Panc1 (cell line): ENCODE results near the gene CCNQ. TPM values are rescaled to one million over a fixed set of nuclear protein-coding genes. Genes with fewer than 3 reads are reported as not detected.

Experiments
- ATAC-seq: fragments of 200-7000 bp; cut with Tn5 transposase; 2 replicates; pipeline ENCODE4 v1.9.1; 2020; ENCODE audit warnings: mild to moderate bottlenecking, moderate library complexity
- BruUV-seq: library from RNA; stranded (reverse); fragments of 400-500 nt; replicated peaks from 2 replicates; lab custom pipeline; 2021; lab: Mats Ljungman, UMichigan
- CTCF ChIA-PET: fragments of 300-600 bp; sonication (Branson Sonifier 250); formaldehyde crosslinking; loops from one replicate; lab custom pipeline; 2022; ENCODE audit warnings: antibody characterized with exemption; lab: Charles Lee
- POLR2A ChIA-PET: fragments of 300-600 bp; sonication (Branson Sonifier 250); formaldehyde crosslinking; loops from one replicate; lab custom pipeline; 2022; ENCODE audit warnings: antibody characterized with exemption; lab: Charles Lee
- DNase-seq: peaks from one replicate; pipeline ENCODE4 v3.0.0-alpha.2; 2010; ENCODE audit warnings: low read depth, low spot score
- H3K27ac ChIP-seq: 2 replicates; pipeline ENCODE4 v1.5.1; 2011; ENCODE audit warnings: mild to moderate bottlenecking, low read length, inconsistent platforms
- H3K27me3 ChIP-seq: fragments of 200-500 bp; sonication (Bioruptor generic); 2 replicates; pipeline ENCODE4 v1.6.0; 2014; ENCODE audit warnings: low read length, inconsistent platforms; ENCODE audit not compliant: control insufficient read depth, insufficient read depth
- H3K36me3 ChIP-seq: fragments of 200-500 bp; sonication (Bioruptor generic); 2 replicates; pipeline ENCODE4 v1.5.1; 2014; ENCODE audit warnings: inconsistent platforms, mild to moderate bottlenecking, low read length, moderate library complexity; ENCODE audit not compliant: control insufficient read depth, insufficient read depth
- H3K4me1 ChIP-seq: 2 replicates; pipeline ENCODE4 v1.5.1; 2011; ENCODE audit warnings: inconsistent platforms, mild to moderate bottlenecking, low read length, moderate library complexity; ENCODE audit not compliant: control insufficient read depth, insufficient read depth
- H3K4me3 ChIP-seq, 2 experiments: 2 replicates each; pipeline ENCODE4 v1.5.1; 2011 to 2012; ENCODE audit warnings: low read depth in 2 of 2, low read length in 2 of 2, mild to moderate bottlenecking in 2 of 2, inconsistent platforms in 1 of 2, moderate library complexity in 1 of 2
- H3K9me3 ChIP-seq: fragments of 200-500 bp; sonication (Bioruptor generic); 2 replicates; pipeline ENCODE4 v1.5.1; 2014; ENCODE audit warnings: low read depth, mild to moderate bottlenecking, inconsistent platforms, low read length, moderate library complexity; ENCODE audit not compliant: control insufficient read depth, insufficient read depth
- CTCF ChIP-seq: fragments of 450-650 bp; IDR thresholded peaks from 2 replicates; pipeline ENCODE4 v1.5.1; 2017; ENCODE audit warnings: mild to moderate bottlenecking
- POLR2AphosphoS5 ChIP-seq: IDR thresholded peaks from 2 replicates; pipeline ENCODE4 v1.6.1; 2012; ENCODE audit warnings: mild to moderate bottlenecking, low read depth, low read length, moderate library complexity
- REST ChIP-seq, 2 experiments: IDR thresholded peaks; 2 replicates each; pipeline ENCODE4 v1.6.1; 2011 to 2012; ENCODE audit warnings: low read depth in 2 of 2, control low read depth in 1 of 2, low read length in 1 of 2, mild to moderate bottlenecking in 1 of 2, moderate library complexity in 1 of 2; ENCODE audit not compliant: insufficient read depth in 1 of 2
- SIN3A ChIP-seq: IDR thresholded peaks from 2 replicates; pipeline ENCODE4 v1.6.1; 2012; ENCODE audit warnings: low read depth, mild to moderate bottlenecking, low read length, moderate library complexity, borderline replicate concordance; ENCODE audit not compliant: insufficient read depth
- TCF7L2 ChIP-seq: IDR thresholded peaks from 2 replicates; pipeline ENCODE4 v1.6.1; 2011; ENCODE audit warnings: mild to moderate bottlenecking, low read depth, low read length, inconsistent platforms
- in situ Hi-C: cut with HindIII; loops from 2 replicates; pipeline ENCODE4 v1.10.0; 2016; ENCODE audit warnings: low sequenced_read_pairs, low pct_unique_long_range_greater_than_20kb
- intact Hi-C: fragments of 100-400 bp; cut with micrococcal nuclease; formaldehyde crosslinking; loops from one replicate; pipeline ENCODE4 v1.10.0; 2022; ENCODE audit not compliant: unreplicated experiment
- total RNA-seq: library from RNA; stranded (reverse); gene quantifications from one replicate; pipeline ENCODE4 v1.2.1, GENCODE V29; 2021; ENCODE audit not compliant: unreplicated experiment

Gene CCNQ
- total RNA-seq, 1 experiment from 2014 or later, result 42.1 TPM

- no peaks in the 10 kb centered on the region for H3K9me3 ChIP-seq
- H3K4me1 ChIP-seq, result peaks cover 17% of the 10 kb centered on the region
- TF ChIP-seq POLR2AphosphoS5, result no peak
- no peak for TF ChIP-seq TCF7L2
- TF ChIP-seq SIN3A, result no peak
- TF ChIP-seq REST (IDR thresholded peaks at IDR 0.05; ENCODE audit: insufficient read depth in 1 of 2, low read depth in 2 of 2, low read length in 1 of 2), result no peak
- no peak for TF ChIP-seq CTCF
- ChIA-PET POLR2A (no interaction called here), CTCF (no interaction called here)
- H3K4me3 ChIP-seq, result peak overlapping the region; percentile 83 to 89
- H3K36me3 ChIP-seq, result no peaks in the 10 kb centered on the region
- no TSS peak for BruUV-seq
- intact Hi-C loops, result no loop called here
- in situ Hi-C loops, result no loop called here
- no peaks in the 10 kb centered on the region for H3K27me3 ChIP-seq
- DNase-seq (no peak), ATAC-seq (no peak)
- peak overlapping the region; percentile 61 for H3K27ac ChIP-seq
Measured at GRCh38 chrX:153600032-153600373, 1.1 kb upstream of the CCNQ start.

- TF ChIP-seq POLR2AphosphoS5, result no peak; the same call in 1 of the 2 replicates
- 0 out of 2 replicates have a peak, but pooled peaks have one; percentile 60 for TF ChIP-seq SIN3A
- intact Hi-C loops, result no loop called here
- H3K27ac ChIP-seq, result peak overlapping the region; percentile 78
- peaks cover 17% of the 10 kb centered on the region for H3K4me1 ChIP-seq
- H3K36me3 ChIP-seq, result no peaks in the 10 kb centered on the region
- in situ Hi-C loops, result no loop called here
- ChIA-PET CTCF (no interaction called here), POLR2A (interaction anchor here (0.5 kb wide), 1 partner anchor 129 kb away, joined by 6 read pairs; no protein-coding TSS in a partner anchor)
- DNase-seq, result no peak
- peak; percentile 96 for ATAC-seq
- no TSS peak for BruUV-seq
- H3K4me3 ChIP-seq, result peak overlapping the region; percentile 83 to 89
- no peaks in the 10 kb centered on the region for H3K9me3 ChIP-seq
- no peaks in the 10 kb centered on the region for H3K27me3 ChIP-seq
Measured at GRCh38 chrX:153599192-153600031, 473 bp upstream of the CCNQ start.
